ENCODE data around the gene RDX.
"Not testable (repeated sequence)": the region's sequence is repeated elsewhere in the genome, so short reads cannot be mapped to it uniquely, and the experiment has no call there.

The RDX gene

GRCh38 chr11:110296226-110297075 is at the start of gene RDX:
RDX (minus strand) TSS chr11:110296614; CDS start chr11:110279692, 16,922 bp downstream.
- DNase-seq: peak; percentile 69 to 89

GRCh38 chr11:110345743-110346142 is 49.3 kb upstream of the RDX start:
- no peak for DNase-seq

- DNase-seq: no peak
Observed at GRCh38 chr11:110340436-110340835, 44.0 kb upstream of the RDX start.

GRCh38 chr11:110339456-110340250 is 43.2 kb upstream of the RDX start:
- DNase-seq: no peak

GRCh38 chr11:110338684-110339083 is 42.3 kb upstream of the RDX start:
- no peak for DNase-seq

- no peak for DNase-seq
Observed at GRCh38 chr11:110337570-110338193, 41.3 kb upstream of the RDX start.

GRCh38 chr11:110336054-110336453 is 39.6 kb upstream of the RDX start:
- no peak for DNase-seq

- no peak for DNase-seq
Observed at GRCh38 chr11:110335358-110335757, 38.9 kb upstream of the RDX start.

- no peak for DNase-seq
Observed at GRCh38 chr11:110331626-110332025, 35.2 kb upstream of the RDX start.

- no peak for DNase-seq
Observed at GRCh38 chr11:110329445-110329844, 33.0 kb upstream of the RDX start.

- no peak for DNase-seq
Observed at GRCh38 chr11:110327508-110327907, 31.1 kb upstream of the RDX start.

- DNase-seq: no peak
Observed at GRCh38 chr11:110323786-110324185, 27.4 kb upstream of the RDX start.

- DNase-seq: no peak
Observed at GRCh38 chr11:110319501-110319900, 23.1 kb upstream of the RDX start.

- no peak for DNase-seq
Observed at GRCh38 chr11:110318638-110319404, 22.4 kb upstream of the RDX start.

- DNase-seq: peak in 1 of 2 experiments; percentile 47
Observed at GRCh38 chr11:110317516-110317932, 21.1 kb upstream of the RDX start.

GRCh38 chr11:110314366-110315095 is 18.1 kb upstream of the RDX start:
- no peak for DNase-seq

- no peak for DNase-seq
Observed at GRCh38 chr11:110312670-110313069, 16.3 kb upstream of the RDX start.

- DNase-seq: no peak
Observed at GRCh38 chr11:110311783-110312579, 15.6 kb upstream of the RDX start.

- no peak for DNase-seq
Observed at GRCh38 chr11:110308071-110308470, 11.7 kb upstream of the RDX start.

GRCh38 chr11:110306019-110306388 is 9.6 kb upstream of the RDX start:
- DNase-seq: not testable (repeated sequence)

Data from NCI-H446 (cell line).